Progenitor cell of endocrine pancreas (in vitro differentiated cells): Measurements from ENCODE around the gene MYL6B. TPM values are rescaled to one million over a fixed set of nuclear protein-coding genes. Genes with fewer than 3 reads are reported as not detected.

Experiments
- DNase-seq: peaks from one replicate; pipeline ENCODE4 v3.0.0; 2021; ENCODE audit warnings: low spot score; ENCODE audit not compliant: unreplicated experiment
- H3K27ac Mint-ChIP-seq: 2 replicates; pipeline ENCODE4 v1.8.0; 2021; ENCODE audit warnings: mild to moderate bottlenecking, moderate library complexity, mixed read lengths
- H3K27me3 Mint-ChIP-seq: 2 replicates; pipeline ENCODE4 v1.8.0; 2021; ENCODE audit warnings: mixed read lengths
- H3K36me3 Mint-ChIP-seq: 2 replicates; pipeline ENCODE4 v1.8.0; 2022; ENCODE audit warnings: mixed read lengths; ENCODE audit not compliant: insufficient read depth
- H3K4me1 Mint-ChIP-seq: 2 replicates; pipeline ENCODE4 v1.8.0; 2021; ENCODE audit warnings: low read depth, mixed read lengths
- H3K4me3 Mint-ChIP-seq: 2 replicates; pipeline ENCODE4 v1.8.0; 2021; ENCODE audit warnings: low read depth, mild to moderate bottlenecking, moderate library complexity, mixed read lengths
- H3K9me3 Mint-ChIP-seq: 2 replicates; pipeline ENCODE4 v1.8.0; 2021; ENCODE audit warnings: low read depth, mixed read lengths
- CTCF ChIP-seq: fragments of 200-600 bp; sonication (generic); IDR thresholded peaks from one replicate; pipeline ENCODE4 v1.5.0; 2021; ENCODE audit warnings: antibody characterized with exemption, mild to moderate bottlenecking; ENCODE audit not compliant: unreplicated experiment
- long read RNA-seq: library from polyadenylated mRNA; unstranded; transcript quantifications from one replicate; pipeline ENCODE4 v2.0.0, GENCODE V29; 2020
- total RNA-seq: library from RNA; stranded (reverse); gene quantifications from 2 replicates; pipeline ENCODE4 v1.2.1, GENCODE V29; 2021

Gene MYL6B
- 169 and 172 TPM in 2 replicates for total RNA-seq
- long read RNA-seq, partial matches to known transcripts = 8 of 19 reads
- long read RNA-seq, other reads (novel, unspliced or antisense) = 9 of 19 reads

GRCh38 chr12:56152132-56152755 lies at the start of gene MYL6B:
Gene MYL6B, plus strand, starts transcription at chr12:56152587. Its CDS starts 1,332 bp downstream, at chr12:56153919.
- TF ChIP-seq CTCF = no peak
- peak within 1 kb of the TSS; percentile 94 for H3K4me3 Mint-ChIP-seq
- no peaks in the 10 kb centered on the region for H3K9me3 Mint-ChIP-seq
- no peaks in the 10 kb centered on the region for H3K27me3 Mint-ChIP-seq
- H3K36me3 Mint-ChIP-seq = peaks cover 10% of the 10 kb centered on the region
- DNase-seq = peak; percentile 74
- peaks cover 17% of the 10 kb centered on the region for H3K4me1 Mint-ChIP-seq
- H3K27ac Mint-ChIP-seq = peak within 1 kb of the TSS; percentile 97

- Mint-ChIP-seq H3K27me3 (no peaks in the 10 kb centered on the region), H3K27ac (peak overlapping the region; percentile 95), H3K4me1 (peaks cover 24% of the 10 kb centered on the region), H3K36me3 (peaks cover 32% of the 10 kb centered on the region), H3K4me3 (no peak overlapping the region), H3K9me3 (no peaks in the 10 kb centered on the region)
- no peak for DNase-seq
- no peak for TF ChIP-seq CTCF
These were observed 49.7 kb upstream of the MYL6B start for GRCh38 chr12:56102683-56103065.

GRCh38 chr12:56103066-56103711 lies 49.2 kb upstream of the MYL6B start:
- TF ChIP-seq CTCF = no peak
- Mint-ChIP-seq H3K36me3 (peaks cover 30% of the 10 kb centered on the region), H3K27ac (peak overlapping the region; percentile 95)

GRCh38 chr12:56103823-56104108 lies 48.6 kb upstream of the MYL6B start:
- no peak for TF ChIP-seq CTCF
- peak overlapping the region; percentile 92 for H3K4me3 Mint-ChIP-seq
- no peak for DNase-seq
- no peaks in the 10 kb centered on the region for H3K27me3 Mint-ChIP-seq
- peaks cover 28% of the 10 kb centered on the region for H3K36me3 Mint-ChIP-seq
- H3K4me1 Mint-ChIP-seq = peaks cover 24% of the 10 kb centered on the region
- H3K27ac Mint-ChIP-seq = peak overlapping the region; percentile 95
- no peaks in the 10 kb centered on the region for H3K9me3 Mint-ChIP-seq

More at GRCh38 chr12:56103066-56103711, 49.2 kb upstream of the MYL6B start:
- H3K9me3 Mint-ChIP-seq = no peaks in the 10 kb centered on the region
- H3K27me3 Mint-ChIP-seq = no peaks in the 10 kb centered on the region
- H3K4me3 Mint-ChIP-seq = peak overlapping the region; percentile 92
- no peak for DNase-seq
- peaks cover 24% of the 10 kb centered on the region for H3K4me1 Mint-ChIP-seq

GRCh38 chr12:56104109-56104814 lies 48.1 kb upstream of the MYL6B start, which contains the start of gene PA2G4:
Gene PA2G4, plus strand, starts transcription at chr12:56104559. Its CDS starts 179 bp downstream, at chr12:56104738.
- Mint-ChIP-seq H3K4me3 (peak within 1 kb of the TSS; percentile 92), H3K9me3 (no peaks in the 10 kb centered on the region), H3K4me1 (peaks cover 24% of the 10 kb centered on the region), H3K27me3 (no peaks in the 10 kb centered on the region), H3K36me3 (peaks cover 28% of the 10 kb centered on the region), H3K27ac (peak within 1 kb of the TSS; percentile 95)
- TF ChIP-seq CTCF = no peak
- peak; percentile 96 for DNase-seq
